ENCODE results near the gene UIMC1.

GRCh38 chr5:176934309-176934930 is 72.2 kb downstream of the UIMC1 start:
- TF ChIP-seq EZH2phosphoT487 (IDR thresholded peaks at IDR 0.05; ENCODE audit: borderline replicate concordance, low read depth, low read length), result no peak
- TF ChIP-seq CTCF (conservative IDR thresholded peaks at IDR 0.05; ENCODE audit: low read length), result no peak
